Small intestine (tissue), 7 donors: ENCODE data around the gene COBL. TPM values are rescaled to one million over a fixed set of nuclear protein-coding genes. Genes with fewer than 3 reads are reported as not detected.

Source experiments
- DNase-seq, 2 donors: peaks; one replicate each; pipeline versions ENCODE4 v3.0.0 to v3.0.0-alpha.2; 2013
- FAIRE-seq: peaks from 2 replicates; lab custom pipeline; 2012; peaks lifted over from hg19 to GRCh38; lab: Jason Lieb, UNC
- H3K27ac ChIP-seq, 3 donors: one replicate each; pipeline ENCODE4 v1.5.1; 2013; ENCODE audit warnings: low read length in 2 of 3, mild to moderate bottlenecking in 2 of 3, control low read depth in 1 of 3, inconsistent platforms in 1 of 3, low read depth in 1 of 3, moderate library complexity in 1 of 3
- H3K27me3 ChIP-seq, 3 donors: one replicate each; pipeline ENCODE4 v1.6.1; 2013; ENCODE audit warnings: low read length in 3 of 3, inconsistent platforms in 1 of 3; ENCODE audit not compliant: control insufficient read depth in 3 of 3, insufficient read depth in 3 of 3
- H3K36me3 ChIP-seq, 3 donors: one replicate each; pipeline ENCODE4 v1.6.1; 2013; ENCODE audit warnings: low read length in 3 of 3, inconsistent platforms in 1 of 3, low read depth in 1 of 3, mild to moderate bottlenecking in 1 of 3, moderate library complexity in 1 of 3; ENCODE audit not compliant: control insufficient read depth in 3 of 3, insufficient read depth in 2 of 3
- H3K4me1 ChIP-seq, 3 donors: one replicate each; pipeline ENCODE4 v1.6.1; 2013; ENCODE audit warnings: low read length in 2 of 3, inconsistent platforms in 1 of 3, low read depth in 1 of 3, mild to moderate bottlenecking in 1 of 3, moderate library complexity in 1 of 3; ENCODE audit not compliant: control insufficient read depth in 3 of 3, insufficient read depth in 2 of 3
- H3K4me3 ChIP-seq, 3 donors: one replicate each; pipeline ENCODE4 v1.5.1; 2013; ENCODE audit warnings: low read length in 3 of 3, control low read depth in 1 of 3, inconsistent platforms in 1 of 3, low read depth in 1 of 3, mild to moderate bottlenecking in 1 of 3, moderate library complexity in 1 of 3
- H3K9me3 ChIP-seq, 2 donors: one replicate each; pipeline ENCODE4 v1.6.1; 2013; ENCODE audit warnings: low read depth in 1 of 2, low read length in 1 of 2; ENCODE audit not compliant: control insufficient read depth in 2 of 2, insufficient read depth in 1 of 2
- WGBS, 3 donors: extraction: QIAGEN DNeasy Blood & Tissue Kit; methylation state at CpG; one replicate each; pipeline ENCODE4 v1.1.7; 2013; 5-methylcytosine and 5-hydroxymethylcytosine counted together
- polyA plus RNA-seq, 4 donors: library from polyadenylated mRNA; stranded (reverse) in 3 of 4; unstranded in 1 of 4; fragments of 200-250 nt in 3 of 4; fragments of 120-200 nt in 1 of 4; gene quantifications; one replicate each; pipeline versions ENCODE4 v1.2.1 to v1.2.3, GENCODE V29; 2013
- donor health status: healthy with polysubstance abuse.
- donor health status: control.
- donor health status: control.
- donor health status: Bipolar disorder and iron deficiency.
- donor health status: healthy.

Gene COBL
- polyA plus RNA-seq, 4 donors = 8.4 to 40.3 (median 32.5) TPM

- Histone ChIP-seq H3K4me1 (no peaks in the 10 kb centered on the region), H3K27ac (no peak overlapping the region), H3K4me3 (no peak overlapping the region), H3K9me3 (no peaks in the 10 kb centered on the region), H3K36me3 (peaks cover 0 to 68% (median 18%) of the 10 kb centered on the region in 3 donors), H3K27me3 (no peaks in the 10 kb centered on the region)
- DNase-seq = no peak
- 96 to 98% (median 97%) methylated on average over 12 of the region's 12 CpGs for WGBS, 3 donors
- FAIRE-seq = no peak
Observed at GRCh38 chr7:51026341-51026740, 290.3 kb downstream of the COBL start.

- no peaks in the 10 kb centered on the region for H3K4me1 ChIP-seq
- H3K36me3 ChIP-seq = peaks cover 0 to 62% (median 18%) of the 10 kb centered on the region in 3 donors
- FAIRE-seq (no peak), DNase-seq (no peak)
- H3K27ac ChIP-seq = no peak overlapping the region
- no peaks in the 10 kb centered on the region for H3K27me3 ChIP-seq
- 74 to 90% (median 74%) methylated on average over 2 of the region's 2 CpGs for WGBS, 3 donors
- no peaks in the 10 kb centered on the region for H3K9me3 ChIP-seq
- no peak overlapping the region for H3K4me3 ChIP-seq
Observed at GRCh38 chr7:51025668-51026067, 290.9 kb downstream of the COBL start.

DNA sequence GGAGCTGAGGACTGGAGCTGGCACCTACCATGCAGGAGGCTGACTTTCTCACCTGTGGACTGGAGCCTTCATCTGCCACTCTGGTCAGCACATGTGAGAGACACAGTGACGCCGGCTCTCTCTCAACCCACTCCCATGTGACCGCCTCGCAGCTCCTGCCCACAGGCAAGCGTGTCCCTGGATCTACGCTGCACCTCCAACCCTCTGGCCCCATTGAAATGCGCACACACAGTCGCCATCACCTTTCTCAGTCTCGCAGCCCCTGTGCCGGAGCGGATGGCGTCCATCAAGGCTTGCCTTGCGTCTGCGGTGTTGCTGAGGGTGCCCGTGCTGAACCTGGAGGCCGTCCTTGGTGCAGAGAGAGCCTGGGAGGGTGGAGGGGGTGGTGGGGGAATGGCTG is 291.7 kb downstream of the COBL start:
- Histone ChIP-seq H3K4me3 (no peak overlapping the region), H3K9me3 (no peaks in the 10 kb centered on the region), H3K36me3 (peaks cover 0 to 69% (median 18%) of the 10 kb centered on the region in 3 donors), H3K27me3 (no peaks in the 10 kb centered on the region), H3K4me1 (no peaks in the 10 kb centered on the region), H3K27ac (no peak overlapping the region)
- WGBS, 3 donors = 92 to 96% (median 94%) methylated on average over 16 of the region's 16 CpGs
- FAIRE-seq (no peak), DNase-seq (no peak)

- no peak for FAIRE-seq
- DNase-seq = no peak
Observed at GRCh38 chr7:51023547-51023946, 293.1 kb downstream of the COBL start.

DNA sequence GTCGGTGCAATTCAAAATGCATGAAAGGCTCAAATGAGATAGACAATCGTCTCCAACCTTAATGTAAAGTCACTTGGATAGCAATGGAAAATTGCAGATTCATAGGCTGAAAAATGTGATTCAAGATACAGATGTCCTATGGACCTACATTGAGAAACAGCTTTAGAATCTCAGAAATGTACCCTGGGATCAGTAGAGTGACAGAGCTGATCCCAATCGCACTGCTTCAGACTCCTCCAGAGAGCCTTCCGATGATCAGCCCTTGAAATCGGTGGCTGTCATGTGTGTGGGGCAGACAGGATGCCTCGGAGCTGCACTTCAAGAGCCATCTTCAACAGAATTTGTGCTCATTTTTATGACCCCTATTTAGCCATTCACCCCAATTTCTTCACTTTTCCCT is 293.8 kb downstream of the COBL start:
- 91 to 96% (median 92%) methylated on average over 6 of the region's 6 CpGs for WGBS, 3 donors
- peaks cover 0 to 57% (median 9%) of the 10 kb centered on the region in 3 donors for H3K36me3 ChIP-seq
- DNase-seq (no peak), FAIRE-seq (no peak)
- no peak overlapping the region for H3K4me3 ChIP-seq
- no peaks in the 10 kb centered on the region for H3K27me3 ChIP-seq
- no peaks in the 10 kb centered on the region for H3K4me1 ChIP-seq
- H3K27ac ChIP-seq = no peak overlapping the region
- H3K9me3 ChIP-seq = no peaks in the 10 kb centered on the region

More at GRCh38 chr7:51023547-51023946, 293.1 kb downstream of the COBL start:
- Histone ChIP-seq H3K36me3 (peaks cover 0 to 60% (median 10%) of the 10 kb centered on the region in 3 donors), H3K9me3 (no peaks in the 10 kb centered on the region), H3K4me1 (no peaks in the 10 kb centered on the region), H3K4me3 (no peak overlapping the region), H3K27ac (no peak overlapping the region), H3K27me3 (no peaks in the 10 kb centered on the region)
- WGBS, 3 donors = 76 to 92% (median 92%) methylated on average over 9 of the region's 9 CpGs

DNA sequence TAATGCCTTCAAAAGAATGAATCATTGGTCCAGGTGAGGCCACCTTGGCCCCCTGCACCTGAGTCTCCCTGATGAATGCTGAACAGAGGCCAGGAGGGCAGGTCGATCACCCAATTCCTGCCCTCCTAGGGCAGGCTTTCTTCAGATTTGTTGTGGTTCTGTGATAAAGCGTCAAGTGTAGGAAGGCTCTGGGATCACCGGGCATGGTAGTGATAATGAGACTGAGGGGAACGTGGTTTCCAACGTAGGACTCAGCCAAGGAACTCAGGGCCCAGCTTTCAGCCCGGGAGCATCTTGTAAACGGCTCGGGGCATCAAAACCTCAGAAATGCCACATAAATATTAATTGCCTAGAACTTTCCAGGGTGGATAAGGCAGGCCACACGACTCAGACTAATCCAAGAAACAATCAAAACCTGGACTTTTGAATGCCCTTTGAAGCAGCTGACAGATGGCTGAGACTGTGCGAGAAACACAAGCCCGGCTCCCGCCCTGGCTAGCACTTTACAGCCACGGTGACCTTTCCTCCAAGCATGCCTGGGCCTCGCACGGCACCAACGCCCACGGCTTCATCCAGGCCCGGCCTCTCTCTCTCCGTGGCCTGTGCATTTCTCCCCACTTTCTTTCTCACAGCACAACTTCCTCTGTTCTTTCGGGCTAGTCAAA is 294.6 kb downstream of the COBL start:
- DNase-seq = no peak
- no peak for FAIRE-seq
- peaks cover 0 to 56% (median 4%) of the 10 kb centered on the region in 3 donors for H3K36me3 ChIP-seq
- H3K27ac ChIP-seq = no peak overlapping the region
- H3K4me1 ChIP-seq = no peaks in the 10 kb centered on the region
- H3K4me3 ChIP-seq = no peak overlapping the region
- no peaks in the 10 kb centered on the region for H3K27me3 ChIP-seq
- 74 to 85% (median 80%) methylated on average over 20 of the region's 20 CpGs for WGBS, 3 donors
- no peaks in the 10 kb centered on the region for H3K9me3 ChIP-seq

GRCh38 chr7:51020944-51021343 is 295.7 kb downstream of the COBL start:
- WGBS, 3 donors = 86 to 92% (median 92%) methylated on average over 3 of the region's 3 CpGs
- Histone ChIP-seq H3K9me3 (no peaks in the 10 kb centered on the region), H3K36me3 (peaks cover 0 to 50% (median 4%) of the 10 kb centered on the region in 3 donors), H3K4me3 (no peak overlapping the region), H3K27me3 (no peaks in the 10 kb centered on the region), H3K4me1 (no peaks in the 10 kb centered on the region), H3K27ac (no peak overlapping the region)
- no peak for DNase-seq
- FAIRE-seq = no peak

GRCh38 chr7:51019891-51020870 is 296.4 kb downstream of the COBL start:
- FAIRE-seq = no peak
- peaks cover 0 to 51% (median 0%) of the 10 kb centered on the region in 3 donors for H3K36me3 ChIP-seq
- H3K27me3 ChIP-seq = no peaks in the 10 kb centered on the region
- WGBS, 3 donors = 82 to 85% (median 85%) methylated on average over 22 of the region's 22 CpGs
- no peak overlapping the region for H3K4me3 ChIP-seq
- no peak for DNase-seq
- no peak overlapping the region for H3K27ac ChIP-seq
- H3K4me1 ChIP-seq = no peaks in the 10 kb centered on the region
- H3K9me3 ChIP-seq = no peaks in the 10 kb centered on the region
